ENCODE results near the gene THNSL1.

GRCh38 chr10:24983130-24983529, 33.3 kb upstream of the THNSL1 start:
- TF ChIP-seq CTCF (IDR thresholded peaks at IDR 0.05) (no peak), POLR2A (IDR thresholded peaks at IDR 0.05) (no peak)

Measured in Peyer's patch (tissue), 4 donors.